Thyroid gland (tissue), 4 donors: Measurements from ENCODE around the gene TNNT2.

Source experiments
- CTCF ChIP-seq, 6 experiments: fragments of 200-600 bp in 3 of 6; fragments of 450-650 bp in 3 of 6; sonication (generic) in 3 of 6; IDR thresholded peaks; one replicate each; pipeline ENCODE4 v1.5.1; 2016 to 2019; ENCODE audit warnings: antibody characterized with exemption in 6 of 6, mild to moderate bottlenecking in 2 of 6, inconsistent platforms in 1 of 6, moderate library complexity in 1 of 6
- POLR2A ChIP-seq, 2 donors: fragments of 450-650 bp; IDR thresholded peaks; one replicate each; pipeline ENCODE4 v1.6.1; 2017; ENCODE audit warnings: antibody characterized with exemption in 2 of 2, mild to moderate bottlenecking in 2 of 2, moderate library complexity in 1 of 2

GRCh38 chr1:201358596-201358995 is 18.9 kb downstream of the TNNT2 start:
- no peak for TF ChIP-seq CTCF (IDR thresholded peaks at IDR 0.05)
- TF ChIP-seq POLR2A (IDR thresholded peaks at IDR 0.05) = no peak
